Stimulated activated CD4-positive, alpha-beta T cell treated with anti-CD3 and anti-CD28 coated beads, Interleukin-15, amount 100 ng/mL, for 48 hours (primary cell): Measurements from ENCODE around the gene TOR4A.

Source experiments
- DNase-seq, 2 donors: peaks; one replicate each; pipeline ENCODE4 v3.0.0-alpha.2; 2020; ENCODE audit warnings: low read depth in 2 of 2

The TOR4A gene

DNA sequence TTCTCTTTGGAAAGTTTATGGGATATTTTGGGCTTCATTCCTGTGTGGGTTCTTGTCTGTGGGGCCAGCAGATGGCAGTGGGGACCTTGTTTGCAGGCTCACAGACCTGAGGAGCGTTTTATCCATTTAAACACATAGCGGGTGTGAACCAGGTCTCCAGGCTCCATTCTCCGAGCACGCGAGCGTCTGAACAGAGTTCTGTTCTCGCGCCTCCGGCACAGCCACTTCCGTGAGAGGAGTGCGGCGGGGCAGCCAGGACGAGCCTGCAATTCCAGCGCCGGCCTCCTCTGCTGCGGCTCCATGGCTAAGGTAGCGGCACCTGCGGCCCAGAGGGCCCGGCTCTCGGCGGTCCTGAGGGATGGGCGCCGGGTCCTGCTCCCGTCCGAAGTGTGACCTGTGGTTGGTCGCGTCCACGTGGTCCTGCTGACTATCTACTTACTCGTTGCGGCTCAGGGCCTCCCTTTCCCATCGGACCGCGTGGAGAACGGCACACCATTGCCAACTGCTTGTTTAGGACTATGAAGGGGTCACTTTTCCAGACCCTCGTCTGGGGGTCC lies 17.2 kb downstream of the TOR4A start:
- DNase-seq, result no peak

DNA sequence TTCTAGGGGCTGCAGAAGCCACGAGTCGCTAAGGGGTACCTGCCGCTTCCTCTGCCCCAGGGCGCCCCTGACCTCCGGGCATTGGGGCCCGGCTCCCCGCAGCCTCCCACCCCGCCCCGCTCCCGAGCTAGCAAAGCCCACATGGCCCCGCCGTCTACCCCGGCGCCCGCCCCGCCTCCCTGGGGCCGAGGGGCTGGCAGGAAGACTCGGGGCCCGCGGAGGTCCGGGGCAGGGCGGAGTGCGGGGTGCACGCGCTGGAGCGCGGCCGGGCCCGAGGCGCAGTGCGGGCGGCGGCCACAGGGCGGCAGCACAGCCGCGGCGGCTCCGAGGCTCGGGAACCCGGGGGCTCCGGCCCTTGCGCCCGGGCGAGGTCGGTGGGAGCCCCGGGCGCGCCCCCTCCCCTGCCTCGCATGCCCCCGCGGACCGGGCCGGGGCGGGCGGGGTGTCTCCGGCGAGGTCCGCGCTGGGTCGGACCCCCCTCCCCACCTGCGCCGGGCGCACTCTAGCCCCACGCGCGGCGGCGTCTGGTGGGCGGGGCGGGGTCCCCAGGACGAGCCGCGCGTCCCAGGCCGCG lies 17.8 kb downstream of the TOR4A start:
- no peak for DNase-seq

DNA sequence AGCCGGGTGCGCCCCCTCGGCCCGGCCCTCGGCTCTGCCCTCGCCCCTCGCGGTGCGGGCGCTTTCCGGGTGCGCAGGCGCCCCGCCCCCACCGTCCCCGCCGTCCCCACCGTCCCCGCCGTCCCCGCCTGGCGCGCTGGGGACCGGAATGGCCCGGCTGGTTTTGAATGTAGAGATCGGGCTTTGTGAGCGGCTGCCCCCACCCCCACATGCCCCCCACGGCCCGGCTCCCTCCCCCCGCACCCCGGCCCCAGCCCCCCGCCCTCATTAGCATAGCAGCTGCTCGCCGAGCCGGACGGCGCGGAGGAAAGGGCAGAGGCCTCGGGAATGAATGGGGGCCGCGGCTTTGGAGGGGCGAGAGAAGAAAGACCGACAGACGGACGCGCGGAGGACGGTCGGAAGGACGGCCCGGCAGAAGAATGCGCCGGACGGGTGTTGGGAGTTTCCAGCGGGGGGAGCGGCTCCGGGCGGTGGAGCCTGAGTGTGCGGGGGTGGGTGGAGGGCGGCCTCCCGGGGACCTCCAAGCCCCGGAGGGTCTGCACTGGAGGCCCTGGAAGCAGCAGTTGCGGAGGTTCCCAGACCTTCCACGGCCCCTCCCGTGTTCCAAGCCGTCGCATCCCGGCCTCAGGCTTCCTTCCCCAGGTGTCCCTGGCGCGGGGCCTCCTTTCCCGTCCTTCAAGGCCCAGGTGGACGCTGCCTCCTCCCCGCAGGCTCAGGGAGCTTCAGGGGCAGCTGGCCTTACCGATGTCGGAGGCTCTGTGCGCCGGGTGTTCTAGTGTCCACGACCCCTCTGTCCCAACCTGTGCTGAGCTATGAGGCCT lies 18.5 kb downstream of the TOR4A start:
- DNase-seq, result no peak

DNA sequence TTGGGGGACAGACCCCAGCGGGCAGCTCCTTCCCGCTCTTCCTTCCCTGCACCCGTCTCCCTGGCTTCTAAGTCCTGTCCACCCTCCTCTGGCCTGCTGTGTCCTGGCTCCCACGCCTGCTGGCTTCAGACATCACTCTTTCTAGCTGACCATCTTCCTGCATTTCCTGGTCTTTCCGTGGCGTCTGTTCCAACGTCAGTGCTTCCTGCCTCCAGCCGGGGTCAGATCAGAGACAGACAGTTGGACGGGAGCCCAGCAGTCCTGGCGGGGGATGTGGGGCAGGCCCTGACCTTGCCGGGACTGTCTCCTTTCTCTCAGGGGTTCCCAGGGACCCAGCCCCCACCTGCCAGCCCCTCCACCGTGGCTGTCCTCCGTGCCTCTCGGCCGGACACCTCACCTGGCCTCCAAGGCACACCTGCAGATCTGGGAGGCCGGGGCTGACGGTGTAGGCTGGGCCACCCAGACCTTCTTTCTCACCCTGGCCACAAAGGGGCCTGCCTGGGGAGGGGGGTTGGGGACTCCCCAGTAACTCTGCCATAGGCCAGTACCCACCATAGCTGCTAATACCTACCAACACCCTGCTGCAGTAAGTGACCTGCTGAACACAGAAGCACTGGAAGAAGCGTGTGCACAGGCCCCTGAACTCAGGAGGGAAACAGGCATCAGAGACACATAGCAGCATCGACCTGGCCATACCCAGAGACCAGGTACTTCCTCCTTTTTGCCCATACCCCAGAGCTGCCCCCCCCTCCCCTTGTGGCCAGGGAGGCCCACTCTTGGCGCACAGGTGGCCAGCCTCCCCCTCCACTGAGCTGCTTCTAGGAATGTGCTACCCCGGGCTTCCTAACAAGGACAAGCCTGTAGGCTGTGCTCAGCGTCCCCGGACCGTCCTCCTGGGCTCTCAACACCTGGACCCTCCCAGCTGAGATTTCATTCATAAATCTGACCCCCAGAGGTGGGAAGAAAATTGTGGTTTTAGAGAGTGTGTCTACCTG lies 19.4 kb downstream of the TOR4A start:
- no peak for DNase-seq

DNA sequence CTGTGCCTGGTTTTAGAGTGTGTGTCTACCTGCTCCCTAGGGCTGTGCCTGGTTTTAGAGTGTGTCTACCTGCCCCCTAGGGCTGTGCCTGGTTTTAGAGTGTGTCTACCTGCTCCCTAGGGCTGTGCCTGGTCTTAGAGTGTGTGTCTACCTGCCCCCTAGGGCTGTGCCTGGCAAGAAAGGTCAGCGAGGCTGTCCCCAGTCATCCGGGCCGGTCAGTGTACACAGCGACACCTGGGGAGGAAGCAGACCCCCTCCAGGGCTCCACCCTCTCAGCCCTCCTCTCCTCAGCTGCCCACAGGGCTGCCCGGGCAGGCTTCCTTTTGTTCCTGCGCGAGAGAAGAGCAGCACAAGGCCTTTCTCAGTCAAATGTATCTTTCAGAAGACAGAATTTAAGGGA lies 20.4 kb downstream of the TOR4A start:
- DNase-seq, result no peak

DNA sequence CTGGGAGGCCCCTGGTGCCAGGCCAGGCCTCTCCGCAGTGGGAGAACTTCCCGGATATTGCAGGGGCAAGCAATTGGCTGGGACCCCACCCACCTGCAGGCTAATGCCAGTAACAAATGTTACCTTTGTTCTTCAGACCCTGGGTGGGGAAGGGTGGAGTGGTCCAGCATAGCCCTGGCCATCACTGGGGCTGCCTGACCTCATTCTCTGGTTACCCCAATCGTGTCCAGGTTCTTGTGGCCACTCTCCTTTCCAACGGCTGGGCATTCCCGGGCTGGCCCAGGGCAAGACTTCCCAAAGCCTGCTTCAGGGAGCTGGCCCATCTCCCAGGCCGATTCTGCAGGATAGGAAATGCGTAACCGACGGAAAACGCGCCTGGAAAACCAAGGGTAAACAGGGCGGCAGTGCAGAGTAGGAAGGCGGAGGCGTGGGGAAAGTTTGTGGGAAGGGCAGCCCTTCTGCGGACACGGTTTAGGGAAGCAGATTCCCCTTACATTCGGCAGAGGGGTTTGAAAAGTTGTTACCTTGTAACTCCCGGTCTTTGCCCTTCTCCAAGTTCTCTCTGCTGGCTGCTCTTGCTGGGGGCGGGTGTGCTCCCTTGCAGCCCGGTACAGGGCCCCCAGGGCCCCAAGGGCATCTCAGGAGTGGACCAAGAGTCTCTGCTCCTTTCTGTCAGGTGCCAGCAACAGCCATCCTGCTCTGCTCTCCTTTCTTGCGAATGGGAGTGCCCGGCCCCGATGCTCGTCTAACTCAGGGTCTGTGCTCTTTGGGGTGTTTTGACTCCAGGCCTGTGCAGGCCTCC lies 21.1 kb downstream of the TOR4A start:
- no peak for DNase-seq

DNA sequence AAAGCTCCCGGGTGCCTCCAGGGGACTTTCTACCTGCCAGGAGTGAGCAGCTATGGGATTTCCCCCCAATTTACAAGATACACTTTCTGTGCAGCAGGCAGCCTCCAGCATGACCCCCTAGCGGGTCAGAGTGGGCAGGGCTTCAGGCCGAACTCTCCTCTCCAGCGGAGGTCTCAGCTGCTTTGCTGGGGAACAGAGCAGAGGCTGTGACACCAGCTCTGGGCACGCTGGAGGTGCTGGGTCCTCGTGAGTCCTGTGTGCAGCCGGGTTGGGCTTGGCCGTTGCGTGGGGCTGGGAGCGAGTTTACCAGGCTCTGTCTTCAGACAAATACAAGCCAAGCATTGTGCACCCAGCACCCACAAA lies 21.7 kb downstream of the TOR4A start:
- DNase-seq, result no peak

DNA sequence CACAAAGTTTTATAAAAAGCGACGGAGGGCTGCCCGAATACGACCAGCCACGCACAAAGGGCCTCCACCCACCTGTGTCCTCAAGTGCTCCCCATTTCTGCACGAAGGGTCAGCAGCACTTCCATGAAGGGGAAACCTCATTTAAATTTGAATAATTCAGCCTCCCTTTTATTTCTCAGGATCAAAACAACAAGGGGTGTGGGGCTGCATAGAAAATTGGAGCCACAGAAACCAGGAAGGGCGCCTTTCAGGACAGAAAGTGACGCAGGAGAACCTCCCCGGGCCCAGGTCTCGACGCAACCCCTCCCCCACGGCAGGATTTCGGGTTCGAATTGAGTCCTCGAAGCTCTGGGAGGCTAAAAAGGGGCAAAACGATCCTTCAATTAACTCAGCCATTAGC lies 22.4 kb downstream of the TOR4A start:
- DNase-seq, result no peak

DNA sequence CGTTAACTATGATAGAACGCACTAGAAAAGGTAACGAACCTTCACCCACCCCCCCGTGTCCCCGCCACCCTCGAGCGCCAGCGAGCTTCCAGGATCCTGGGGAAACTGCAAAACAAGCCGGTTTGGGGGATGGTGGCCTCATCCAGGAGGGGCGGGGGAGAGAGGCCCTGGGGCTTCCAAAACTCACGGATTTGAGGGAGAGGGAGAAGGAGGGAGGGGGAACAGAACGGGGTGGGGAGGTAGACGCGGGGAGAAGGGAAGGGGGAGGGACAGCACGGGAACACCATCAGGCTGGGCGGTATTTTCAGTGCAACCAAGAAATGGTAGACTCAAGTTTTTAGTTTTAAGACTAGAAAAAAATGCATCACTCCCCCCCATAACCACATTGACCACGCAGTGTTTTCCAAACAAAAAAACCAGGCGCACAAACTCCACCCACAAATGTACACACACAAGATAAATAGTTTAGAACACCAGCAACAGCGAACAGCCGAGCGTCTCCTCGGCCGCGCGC lies 23.1 kb downstream of the TOR4A start:
- DNase-seq, result no peak

DNA sequence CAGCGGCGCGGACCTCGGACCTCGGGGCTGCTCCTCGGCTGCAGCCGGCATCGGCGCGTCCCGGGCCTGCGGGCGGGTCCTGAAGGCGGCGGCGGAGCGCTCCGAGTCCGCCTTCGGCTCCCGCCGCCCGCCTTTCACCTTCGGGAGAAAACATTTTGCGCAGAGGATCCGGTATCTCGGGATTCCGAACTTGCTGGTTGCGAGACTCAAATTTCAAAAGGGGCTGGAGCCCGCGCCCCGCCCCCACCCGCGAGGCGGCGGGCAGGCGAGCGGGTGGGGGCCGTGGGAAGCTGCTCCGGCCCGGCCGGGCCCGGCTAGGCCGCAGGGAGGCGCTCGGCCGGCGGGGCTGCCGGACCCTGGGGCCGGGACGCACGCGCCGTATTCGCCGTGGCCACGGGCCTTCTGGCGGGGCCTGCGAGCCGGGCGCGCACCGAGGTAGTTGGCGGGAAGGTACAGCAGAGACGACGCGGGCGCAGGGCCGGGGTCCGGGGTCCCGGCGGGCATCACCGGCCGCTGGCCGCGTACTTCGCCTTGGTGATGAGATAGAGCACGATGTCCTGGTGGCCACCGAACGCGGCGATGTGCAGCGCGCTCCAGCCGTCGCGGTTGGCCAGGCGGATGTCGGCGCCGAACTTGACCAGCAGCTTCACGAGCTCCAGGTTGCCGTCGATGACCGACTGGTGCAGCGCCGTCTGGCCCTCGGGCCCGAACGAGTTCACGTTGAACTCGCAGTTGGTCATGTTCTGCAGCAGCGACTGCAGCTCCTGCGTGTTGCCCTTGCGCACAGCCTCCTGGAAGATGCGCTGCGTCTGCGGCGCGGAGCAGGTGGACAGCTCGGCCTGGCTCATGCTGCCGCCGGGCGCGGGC lies 23.8 kb downstream of the TOR4A start:
- no peak for DNase-seq

DNA sequence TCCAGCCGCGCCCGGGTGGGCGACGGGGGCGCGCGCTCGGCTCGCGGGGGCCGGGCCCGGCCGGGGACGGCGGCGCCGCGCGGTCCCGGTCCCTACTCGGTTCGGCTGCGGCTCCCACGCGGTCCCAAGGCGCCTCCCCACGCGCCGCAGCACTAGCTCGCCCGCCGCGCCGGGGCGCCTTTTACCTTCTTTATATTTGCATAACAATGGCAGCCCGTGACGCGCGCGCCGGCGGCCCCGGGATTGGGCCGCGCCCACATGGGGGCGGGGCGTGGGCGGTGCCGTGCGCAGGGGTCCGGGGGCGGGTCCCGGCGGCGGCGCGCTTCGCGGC lies 24.6 kb downstream of the TOR4A start, which contains the start of gene NRARP:
Gene NRARP (minus strand): TSS at position 154 of the 331 bp plus-strand sequence. CDS start 343 bp downstream, outside the sequence.
- peak; percentile 81 to 88 for DNase-seq

DNA sequence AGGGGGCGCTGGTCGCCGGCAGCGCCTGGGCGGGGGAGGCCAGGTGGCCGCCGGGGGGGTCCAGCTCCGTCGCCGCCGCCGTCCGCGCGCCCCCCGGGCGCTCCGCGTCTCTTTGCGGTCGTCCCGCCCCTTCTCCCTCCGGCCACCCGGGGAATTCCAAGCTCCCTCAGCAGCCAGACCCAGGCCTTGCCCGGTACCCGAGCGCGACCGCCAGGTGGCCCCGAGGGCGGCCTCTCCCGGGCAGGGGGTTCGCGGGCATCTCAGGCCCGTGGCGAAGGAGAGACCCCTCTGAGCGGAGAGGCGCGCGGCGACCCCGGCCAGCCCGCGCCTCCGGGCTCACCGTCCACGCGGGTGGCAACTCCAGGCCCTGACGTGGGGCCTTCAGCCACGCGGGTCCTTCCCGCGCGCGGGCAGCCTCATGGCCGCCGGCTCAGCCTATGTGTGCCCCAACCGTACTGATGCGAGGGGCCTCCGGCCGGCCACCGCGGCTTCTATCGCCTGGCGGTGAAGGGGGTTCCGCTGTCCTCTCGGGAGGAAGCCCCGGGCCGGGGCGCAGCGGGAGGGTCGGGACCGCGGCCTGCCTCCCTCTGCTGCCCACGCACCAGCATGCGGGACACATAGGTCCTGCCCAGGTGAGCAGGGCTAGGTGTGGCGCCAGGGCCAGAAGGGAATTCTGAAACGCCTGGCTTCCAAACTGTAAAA lies 25.1 kb downstream of the TOR4A start:
- peak in 1 of 2 donors; percentile 53 for DNase-seq

DNA sequence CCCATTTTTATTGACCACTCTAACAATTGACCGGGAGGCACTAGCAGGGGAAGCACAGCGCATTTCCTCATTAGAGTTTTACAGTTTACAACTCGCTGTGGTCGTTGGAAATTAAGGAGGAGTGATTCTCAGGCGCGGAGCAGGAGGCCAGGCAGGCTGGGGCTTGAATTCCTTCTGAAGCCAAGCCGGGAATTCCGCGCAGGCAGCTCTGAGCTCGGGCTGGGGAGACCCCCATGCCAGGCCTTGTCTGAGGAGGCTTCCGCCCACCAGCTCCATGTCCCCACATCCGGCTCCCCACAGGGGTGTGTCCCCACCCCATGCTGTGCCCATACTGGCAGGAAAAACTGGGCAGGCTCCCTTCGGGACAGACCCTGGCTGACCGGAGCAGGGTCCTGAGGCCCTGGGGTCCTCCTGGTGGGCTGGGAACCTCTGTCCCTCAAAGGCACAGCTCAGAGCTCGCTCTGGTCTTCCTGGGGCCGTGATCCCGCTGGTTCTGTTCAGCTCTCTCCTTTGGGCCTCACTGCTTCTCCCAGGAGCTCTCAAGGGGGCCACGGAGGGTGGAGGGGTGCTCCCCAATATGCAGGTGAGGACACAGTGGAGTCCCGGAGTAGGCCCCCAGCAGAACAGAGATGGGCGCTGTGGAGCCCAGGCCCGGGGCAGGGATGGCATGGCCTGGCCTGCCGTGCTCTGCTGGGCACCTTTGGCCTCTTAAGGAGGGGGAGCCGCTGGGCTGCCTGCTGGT lies 25.8 kb downstream of the TOR4A start:
- DNase-seq, result no peak

DNA sequence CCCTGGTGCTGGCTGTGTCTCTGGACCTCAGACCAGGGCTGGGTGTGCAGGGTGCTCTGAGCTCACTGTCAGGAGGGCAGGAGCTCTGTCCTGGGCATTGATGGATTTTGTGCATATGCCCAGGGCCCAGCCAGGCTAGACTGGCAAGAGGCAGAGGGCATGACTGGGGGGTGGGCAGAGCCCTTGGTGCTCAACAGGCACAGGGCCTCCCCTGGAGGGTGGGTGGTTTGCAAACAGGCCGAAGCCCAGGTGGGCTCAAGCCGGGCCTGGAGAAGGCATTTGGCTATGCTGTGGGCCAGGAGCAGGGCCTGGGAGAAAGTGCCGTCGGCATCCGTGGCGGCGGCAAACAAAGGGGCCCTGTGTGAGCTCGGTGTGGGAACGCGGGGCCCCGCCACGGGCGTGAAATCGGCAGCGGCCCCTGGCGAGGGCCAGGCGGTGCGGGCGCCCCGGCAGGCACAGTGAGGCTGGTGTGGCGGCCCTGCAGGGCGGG lies 26.4 kb downstream of the TOR4A start:
- no peak for DNase-seq

DNA sequence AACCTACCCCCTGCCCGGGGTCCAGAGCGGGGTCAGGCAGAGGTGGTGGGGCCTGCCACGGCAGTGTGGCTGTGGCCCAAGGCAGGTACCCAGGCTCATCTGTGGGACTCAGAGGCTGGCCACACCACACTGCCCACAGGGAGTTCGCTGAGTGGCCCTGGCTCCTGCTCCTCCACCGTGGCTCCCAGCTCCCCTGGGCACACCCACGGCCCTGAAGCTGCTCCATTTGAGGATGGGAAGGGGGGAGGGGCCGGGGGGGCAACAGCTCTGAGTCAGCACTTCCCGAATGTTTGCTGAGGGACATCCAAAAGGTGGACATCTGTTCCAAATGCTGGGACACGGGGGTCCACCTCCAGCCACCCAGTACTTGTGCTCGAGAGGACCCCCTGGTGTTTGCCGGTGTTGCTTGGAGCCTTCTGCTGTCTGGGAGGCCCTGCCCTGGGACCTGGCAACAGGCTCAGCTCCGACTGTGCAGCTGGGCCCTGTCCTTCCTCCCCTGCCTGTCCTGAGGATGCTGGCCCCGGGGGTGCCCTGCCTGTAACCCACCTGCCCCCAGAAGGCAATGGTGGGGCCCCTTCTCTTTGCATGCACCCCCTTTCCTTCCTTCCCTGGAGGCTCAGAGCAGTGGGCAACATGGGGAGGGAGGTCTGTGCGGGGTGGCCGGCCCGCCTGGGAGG lies 27.0 kb downstream of the TOR4A start:
- DNase-seq, result no peak

DNA sequence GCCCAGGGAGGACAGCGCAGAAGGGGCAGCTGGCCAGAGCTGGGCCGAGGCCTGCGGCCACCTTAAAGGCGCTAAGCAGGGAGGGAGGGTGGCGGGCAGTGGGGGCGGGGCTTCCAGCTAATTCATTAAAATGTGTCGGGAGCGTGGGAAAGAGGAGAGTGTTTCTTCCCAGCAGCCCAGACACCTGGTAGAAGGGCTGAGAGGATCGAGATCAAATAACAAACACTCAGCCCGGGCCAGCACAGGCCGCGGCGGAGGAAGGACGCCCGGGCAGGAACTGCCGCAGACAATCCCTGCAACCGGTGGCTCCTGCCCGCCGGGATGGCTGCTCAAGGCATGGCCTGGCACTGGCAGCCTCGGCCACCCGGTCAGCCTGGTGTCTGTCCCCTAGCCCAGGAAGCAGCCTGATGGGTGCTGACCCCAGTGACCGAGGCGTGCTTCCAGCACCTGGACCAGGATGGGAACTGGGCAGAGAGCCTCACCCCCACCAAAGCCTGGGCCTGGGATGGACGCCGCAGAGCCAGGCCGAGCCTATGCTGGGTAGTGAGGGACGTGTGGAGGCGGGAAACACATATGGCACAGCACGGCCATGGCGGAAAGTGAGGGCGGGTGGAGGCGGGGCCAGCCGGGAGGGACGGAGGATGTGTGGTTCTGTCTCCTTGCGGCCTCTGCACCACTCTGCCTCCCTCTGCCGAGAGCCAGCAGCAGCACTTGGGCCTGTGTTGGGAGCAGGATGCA lies 27.7 kb downstream of the TOR4A start:
- peak; percentile 49 to 61 for DNase-seq

DNA sequence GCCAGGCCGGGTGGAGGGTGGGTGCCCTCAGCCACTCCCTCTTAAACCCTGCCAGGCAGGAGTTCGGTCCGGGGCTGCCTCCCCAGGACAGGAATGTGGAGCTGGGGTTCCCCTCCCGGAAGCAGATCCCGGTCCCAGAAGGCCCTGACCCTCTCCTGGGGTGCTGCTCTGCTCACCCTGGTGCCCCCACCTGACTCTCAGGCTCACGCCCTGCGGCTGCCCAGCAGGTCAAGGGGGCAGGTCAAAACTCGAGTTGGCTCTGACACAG lies 28.2 kb downstream of the TOR4A start:
- DNase-seq, result no peak
